ENCODE measurements around the gene MAP3K4. TPM values are rescaled to one million over a fixed set of nuclear protein-coding genes. Genes with fewer than 3 reads are reported as not detected.

The MAP3K4 gene
- total RNA-seq, 2 donors from 2014 or later, result 32.1 to 42.2 TPM

- Histone ChIP-seq H3K9me3 (no peaks in the 10 kb centered on the region), H3K27me3 (no peaks in the 10 kb centered on the region), H3K27ac (no peak overlapping the region), H3K36me3 (no peaks in the 10 kb centered on the region), H3K4me3 (no peak overlapping the region), H3K4me1 (no peaks in the 10 kb centered on the region), H3K9ac (ENCODE audit: low read depth in 2 of 2, low read length in 2 of 2) (no peak overlapping the region)
- no peak for DNase-seq
- intact Hi-C loops (cut with DNase I), result no loop called here
- TF ChIP-seq, protein P1, sequence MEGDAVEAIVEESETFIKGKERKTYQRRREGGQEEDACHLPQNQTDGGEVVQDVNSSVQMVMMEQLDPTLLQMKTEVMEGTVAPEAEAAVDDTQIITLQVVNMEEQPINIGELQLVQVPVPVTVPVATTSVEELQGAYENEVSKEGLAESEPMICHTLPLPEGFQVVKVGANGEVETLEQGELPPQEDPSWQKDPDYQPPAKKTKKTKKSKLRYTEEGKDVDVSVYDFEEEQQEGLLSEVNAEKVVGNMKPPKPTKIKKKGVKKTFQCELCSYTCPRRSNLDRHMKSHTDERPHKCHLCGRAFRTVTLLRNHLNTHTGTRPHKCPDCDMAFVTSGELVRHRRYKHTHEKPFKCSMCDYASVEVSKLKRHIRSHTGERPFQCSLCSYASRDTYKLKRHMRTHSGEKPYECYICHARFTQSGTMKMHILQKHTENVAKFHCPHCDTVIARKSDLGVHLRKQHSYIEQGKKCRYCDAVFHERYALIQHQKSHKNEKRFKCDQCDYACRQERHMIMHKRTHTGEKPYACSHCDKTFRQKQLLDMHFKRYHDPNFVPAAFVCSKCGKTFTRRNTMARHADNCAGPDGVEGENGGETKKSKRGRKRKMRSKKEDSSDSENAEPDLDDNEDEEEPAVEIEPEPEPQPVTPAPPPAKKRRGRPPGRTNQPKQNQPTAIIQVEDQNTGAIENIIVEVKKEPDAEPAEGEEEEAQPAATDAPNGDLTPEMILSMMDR (IDR thresholded peaks at IDR 0.05), result no peak
These were observed 99.6 kb downstream of the MAP3K4 start for GRCh38 chr6:161091151-161091550.

- no peak overlapping the region for H3K9ac ChIP-seq (ENCODE audit: low read depth in 2 of 2, low read length in 2 of 2)
- H3K4me3 ChIP-seq, result no peak overlapping the region
- TF ChIP-seq, protein P1 (IDR thresholded peaks at IDR 0.05), result no peak
- no peak for DNase-seq
- no peaks in the 10 kb centered on the region for H3K4me1 ChIP-seq
- H3K36me3 ChIP-seq, result no peaks in the 10 kb centered on the region
- intact Hi-C loops (cut with DNase I), result no loop called here
- no peaks in the 10 kb centered on the region for H3K27me3 ChIP-seq
- no peak overlapping the region for H3K27ac ChIP-seq
- no peaks in the 10 kb centered on the region for H3K9me3 ChIP-seq
These were observed 100.6 kb downstream of the MAP3K4 start for GRCh38 chr6:161091972-161092701.

DNA sequence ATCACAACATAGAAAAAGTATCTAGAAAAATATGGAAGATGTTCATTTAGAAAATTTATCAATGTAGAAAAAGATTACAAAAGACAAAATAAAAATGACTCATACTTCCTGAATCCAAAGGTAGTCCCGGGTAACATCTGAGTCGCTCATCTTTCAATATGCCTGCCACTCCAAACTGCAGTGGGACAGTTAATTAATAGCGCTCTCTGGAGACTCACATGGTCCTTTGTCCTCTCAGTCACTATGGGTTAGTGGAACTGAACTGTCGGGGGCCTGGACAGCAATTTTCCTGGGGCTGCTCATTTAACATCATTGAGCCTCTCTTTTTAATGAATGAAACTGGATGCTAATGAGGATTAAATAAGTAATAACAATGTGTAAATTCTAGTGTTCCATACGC, 103.4 kb downstream of the MAP3K4 start:
- TF ChIP-seq, protein P1 (IDR thresholded peaks at IDR 0.05), result no peak
- Histone ChIP-seq H3K9ac (ENCODE audit: low read depth in 2 of 2, low read length in 2 of 2) (no peak overlapping the region), H3K27ac (no peak overlapping the region), H3K27me3 (no peaks in the 10 kb centered on the region), H3K4me1 (no peaks in the 10 kb centered on the region), H3K4me3 (no peak overlapping the region), H3K9me3 (no peaks in the 10 kb centered on the region), H3K36me3 (no peaks in the 10 kb centered on the region)
- no peak for DNase-seq
- intact Hi-C loops (cut with DNase I), result no loop called here

DNA sequence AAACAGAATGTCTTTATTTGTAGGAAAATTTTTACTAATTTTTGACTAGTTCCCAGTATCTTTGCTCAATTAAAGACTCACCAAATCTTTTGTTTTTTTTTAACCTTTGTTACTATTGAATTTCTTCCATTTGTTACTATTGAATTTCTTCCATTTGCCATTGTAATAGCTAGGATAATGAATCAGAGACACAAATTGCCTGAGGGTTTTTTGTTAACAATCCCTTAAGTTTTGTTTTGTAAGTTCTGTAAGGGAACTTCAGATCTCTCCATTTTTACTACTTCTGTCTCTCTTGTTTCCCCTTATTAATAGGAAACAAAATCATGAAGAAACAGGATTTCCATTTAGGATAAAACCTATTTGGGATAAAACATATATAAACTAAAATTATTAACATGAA, 104.3 kb downstream of the MAP3K4 start:
- no peaks in the 10 kb centered on the region for H3K27me3 ChIP-seq
- no peak overlapping the region for H3K4me3 ChIP-seq
- no peak for DNase-seq
- H3K36me3 ChIP-seq, result no peaks in the 10 kb centered on the region
- no peak overlapping the region for H3K9ac ChIP-seq (ENCODE audit: low read depth in 2 of 2, low read length in 2 of 2)
- no peaks in the 10 kb centered on the region for H3K9me3 ChIP-seq
- intact Hi-C loops (cut with DNase I), result no loop called here
- H3K4me1 ChIP-seq, result no peaks in the 10 kb centered on the region
- H3K27ac ChIP-seq, result no peak overlapping the region
- TF ChIP-seq, protein P1 (IDR thresholded peaks at IDR 0.05), result no peak

- Histone ChIP-seq H3K4me3 (no peak overlapping the region), H3K9ac (ENCODE audit: low read depth in 2 of 2, low read length in 2 of 2) (no peak overlapping the region), H3K27me3 (no peaks in the 10 kb centered on the region), H3K36me3 (peaks cover 6% of the 10 kb centered on the region), H3K27ac (no peak overlapping the region), H3K9me3 (no peaks in the 10 kb centered on the region), H3K4me1 (no peaks in the 10 kb centered on the region)
- intact Hi-C loops (cut with DNase I), result no loop called here
- DNase-seq, result no peak
- TF ChIP-seq, protein P1 (IDR thresholded peaks at IDR 0.05), result no peak
These were observed 108.5 kb downstream of the MAP3K4 start for GRCh38 chr6:161100072-161100471.

Measured in colonic mucosa (tissue), 4 donors.